Chondrocyte (in vitro differentiated cells): ENCODE data around the gene WDFY1. TPM values are rescaled to one million over a fixed set of nuclear protein-coding genes. Genes with fewer than 3 reads are reported as not detected.
A peak's percentile ranks its signal among the peaks of the same experiment; 100 is the strongest.

Source experiments
- DNase-seq: peaks from one replicate; pipeline ENCODE4 v3.0.0; 2021; ENCODE audit warnings: mixed read lengths, low spot score
- H3K27ac Mint-ChIP-seq: one replicate; pipeline ENCODE4 v1.8.0; 2021; ENCODE audit warnings: mild to moderate bottlenecking, moderate library complexity, mixed read lengths; ENCODE audit not compliant: unreplicated experiment
- H3K27me3 Mint-ChIP-seq: 2 replicates; pipeline ENCODE4 v1.8.0; 2021; ENCODE audit warnings: low read depth, mixed read lengths
- H3K36me3 Mint-ChIP-seq: 2 replicates; pipeline ENCODE4 v1.8.0; 2021; ENCODE audit warnings: low read depth, mixed read lengths
- H3K4me1 Mint-ChIP-seq: 2 replicates; pipeline ENCODE4 v1.8.0; 2021; ENCODE audit warnings: low read depth, mild to moderate bottlenecking, mixed read lengths
- H3K4me3 Mint-ChIP-seq: one replicate; pipeline ENCODE4 v1.8.0; 2021; ENCODE audit warnings: mild to moderate bottlenecking, moderate library complexity, mixed read lengths; ENCODE audit not compliant: unreplicated experiment
- H3K9me3 Mint-ChIP-seq: 2 replicates; pipeline ENCODE4 v1.8.0; 2021; ENCODE audit warnings: low read depth, mixed read lengths
- CTCF ChIP-seq: fragments of 200-600 bp; sonication (generic); IDR thresholded peaks from 2 replicates; pipeline ENCODE4 v1.5.0; 2021; ENCODE audit warnings: antibody characterized with exemption, mild to moderate bottlenecking, moderate library complexity
- total RNA-seq: library from RNA; stranded (reverse); gene quantifications from 3 replicates; pipeline ENCODE4 v1.2.1, GENCODE V29; 2021

Gene WDFY1
- total RNA-seq, 1 donor from 2014 or later: 61.3 TPM

- Mint-ChIP-seq H3K4me1 (peaks cover 43% of the 10 kb centered on the region), H3K4me3 (no peak overlapping the region), H3K27ac (no peak overlapping the region), H3K27me3 (no peaks in the 10 kb centered on the region), H3K36me3 (peaks cover 3% of the 10 kb centered on the region), H3K9me3 (peaks cover 12% of the 10 kb centered on the region)
- no peak for TF ChIP-seq CTCF
- DNase-seq: no peak
These were observed 15.5 kb downstream of the WDFY1 start for GRCh38 chr2:223929571-223930102.

- no peak for TF ChIP-seq CTCF
- Mint-ChIP-seq H3K27ac (peak overlapping the region; percentile 41), H3K36me3 (peaks cover 5% of the 10 kb centered on the region), H3K9me3 (peaks cover 12% of the 10 kb centered on the region), H3K27me3 (no peaks in the 10 kb centered on the region), H3K4me3 (no peak overlapping the region), H3K4me1 (peaks cover 40% of the 10 kb centered on the region)
- DNase-seq: no peak
These were observed 16.8 kb downstream of the WDFY1 start for GRCh38 chr2:223928113-223929006.

- Mint-ChIP-seq H3K4me1 (peaks cover 47% of the 10 kb centered on the region), H3K4me3 (no peak overlapping the region), H3K27me3 (no peaks in the 10 kb centered on the region), H3K36me3 (peaks cover 6% of the 10 kb centered on the region), H3K9me3 (peaks cover 12% of the 10 kb centered on the region), H3K27ac (no peak overlapping the region)
- no peak for TF ChIP-seq CTCF
- DNase-seq: no peak
These were observed 20.0 kb downstream of the WDFY1 start for GRCh38 chr2:223925106-223925505.

GRCh38 chr2:223923976-223924375 is 21.2 kb downstream of the WDFY1 start:
- DNase-seq: no peak
- Mint-ChIP-seq H3K36me3 (peaks cover 6% of the 10 kb centered on the region), H3K27me3 (no peaks in the 10 kb centered on the region), H3K9me3 (peaks cover 12% of the 10 kb centered on the region), H3K4me3 (no peak overlapping the region), H3K27ac (no peak overlapping the region), H3K4me1 (peaks cover 45% of the 10 kb centered on the region)
- no peak for TF ChIP-seq CTCF

GRCh38 chr2:223922308-223922707 is 22.8 kb downstream of the WDFY1 start:
- Mint-ChIP-seq H3K9me3 (peaks cover 7% of the 10 kb centered on the region), H3K4me3 (no peak overlapping the region), H3K36me3 (peaks cover 6% of the 10 kb centered on the region), H3K4me1 (peaks cover 55% of the 10 kb centered on the region), H3K27ac (no peak overlapping the region), H3K27me3 (no peaks in the 10 kb centered on the region)
- no peak for DNase-seq
- no peak for TF ChIP-seq CTCF
